ENCODE measurements around the gene GZF1.
"Not testable (repeated sequence)": the region's sequence is repeated elsewhere in the genome, so short reads cannot be mapped to it uniquely, and the experiment has no call there.

The GZF1 gene

GRCh38 chr20:23347791-23348190, 14.2 kb upstream of the GZF1 start:
- DNase-seq, result no peak

GRCh38 chr20:23348510-23348909, 13.5 kb upstream of the GZF1 start:
- DNase-seq, result not testable (repeated sequence)

- no peak for DNase-seq
Measured at GRCh38 chr20:23349338-23350195, 12.4 kb upstream of the GZF1 start.

GRCh38 chr20:23350196-23350903, 11.6 kb upstream of the GZF1 start, which contains the start of gene NXT1:
NXT1 (plus strand) TSS chr20:23350791; CDS start chr20:23354042, 3,251 bp downstream.
- DNase-seq, result peak; percentile 97

GRCh38 chr20:23350904-23351838, 10.8 kb upstream of the GZF1 start:
- no peak for DNase-seq

GRCh38 chr20:23356203-23356602, 5.8 kb upstream of the GZF1 start:
- DNase-seq, result no peak

GRCh38 chr20:23357767-23358562, 4.0 kb upstream of the GZF1 start:
- DNase-seq, result peak; percentile 98

GRCh38 chr20:23358563-23358906, 3.4 kb upstream of the GZF1 start:
- DNase-seq, result no peak

- DNase-seq, result no peak
Measured at GRCh38 chr20:23358923-23359593, 2.9 kb upstream of the GZF1 start.

GRCh38 chr20:23360531-23360930, 1.5 kb upstream of the GZF1 start:
- no peak for DNase-seq

- DNase-seq, result no peak
Measured at GRCh38 chr20:23361119-23361475, 885 bp upstream of the GZF1 start.

GRCh38 chr20:23362392-23363256, 642 bp downstream of the GZF1 start:
- DNase-seq, result no peak

GRCh38 chr20:23363257-23363649, 1.3 kb downstream of the GZF1 start:
- no peak for DNase-seq

GRCh38 chr20:23365390-23366165, 3.6 kb downstream of the GZF1 start:
- no peak for DNase-seq

- no peak for DNase-seq
Measured at GRCh38 chr20:23366384-23366783, 4.4 kb downstream of the GZF1 start.

GRCh38 chr20:23367770-23368169, 5.8 kb downstream of the GZF1 start:
- no peak for DNase-seq

GRCh38 chr20:23368316-23369071, 6.5 kb downstream of the GZF1 start:
- DNase-seq, result no peak

GRCh38 chr20:23369072-23369823, 7.3 kb downstream of the GZF1 start:
- DNase-seq, result no peak

Measured in T1000 (cell line).